ENCODE data around the gene PTPRM.

Gene PTPRM

GRCh38 chr18:8301427-8302172 lies 734.5 kb downstream of the PTPRM start:
- H3K36me3 ChIP-seq (ENCODE audit: control insufficient read depth, insufficient read depth, low read length), result no peaks in the 10 kb centered on the region
- no peak overlapping the region for H3K27ac ChIP-seq (ENCODE audit: low read depth, low read length, severe bottlenecking)
- H3K9me3 ChIP-seq (ENCODE audit: control insufficient read depth, low read length), result no peaks in the 10 kb centered on the region
- WGBS, 2 experiments (ENCODE audit: insufficient coverage in 2 of 2), result 89 to 93% methylated on average over 5 to 8 of the region's 10 CpGs
- no peaks in the 10 kb centered on the region for H3K4me1 ChIP-seq (ENCODE audit: control insufficient read depth, insufficient read depth, low read length, poor library complexity, severe bottlenecking)
- H3K4me3 ChIP-seq (ENCODE audit: extremely low read depth, insufficient read depth, low read length, poor library complexity, severe bottlenecking), result no peak overlapping the region

GRCh38 chr18:8303151-8303755 lies 736.1 kb downstream of the PTPRM start:
- no peaks in the 10 kb centered on the region for H3K36me3 ChIP-seq (ENCODE audit: control insufficient read depth, insufficient read depth, low read length)
- no peaks in the 10 kb centered on the region for H3K4me1 ChIP-seq (ENCODE audit: control insufficient read depth, insufficient read depth, low read length, poor library complexity, severe bottlenecking)
- H3K4me3 ChIP-seq (ENCODE audit: extremely low read depth, insufficient read depth, low read length, poor library complexity, severe bottlenecking), result no peak overlapping the region
- WGBS, 2 experiments (ENCODE audit: insufficient coverage in 2 of 2), result 88 to 98% methylated on average over 6 of the region's 7 CpGs
- no peaks in the 10 kb centered on the region for H3K9me3 ChIP-seq (ENCODE audit: control insufficient read depth, low read length)
- H3K27ac ChIP-seq (ENCODE audit: low read depth, low read length, severe bottlenecking), result no peak overlapping the region

GRCh38 chr18:8307960-8308359 lies 740.8 kb downstream of the PTPRM start:
- Histone ChIP-seq H3K4me1 (ENCODE audit: control insufficient read depth, insufficient read depth, low read length, poor library complexity, severe bottlenecking) (no peaks in the 10 kb centered on the region), H3K9me3 (ENCODE audit: control insufficient read depth, low read length) (no peaks in the 10 kb centered on the region), H3K4me3 (ENCODE audit: extremely low read depth, insufficient read depth, low read length, poor library complexity, severe bottlenecking) (no peak overlapping the region), H3K36me3 (ENCODE audit: control insufficient read depth, insufficient read depth, low read length) (no peaks in the 10 kb centered on the region), H3K27ac (ENCODE audit: low read depth, low read length, severe bottlenecking) (no peak overlapping the region)

- no peaks in the 10 kb centered on the region for H3K4me1 ChIP-seq (ENCODE audit: control insufficient read depth, insufficient read depth, low read length, poor library complexity, severe bottlenecking)
- 60% methylated on average over 1 of the region's 2 CpGs; no CpG with 5 or more reads in 1 of the 2 experiments for WGBS, 2 experiments (ENCODE audit: insufficient coverage in 2 of 2)
Measured at GRCh38 chr18:8313043-8313442, 745.9 kb downstream of the PTPRM start.

GRCh38 chr18:8314124-8314523 lies 747.0 kb downstream of the PTPRM start:
- H3K36me3 ChIP-seq (ENCODE audit: control insufficient read depth, insufficient read depth, low read length), result no peaks in the 10 kb centered on the region
- H3K9me3 ChIP-seq (ENCODE audit: control insufficient read depth, low read length), result no peaks in the 10 kb centered on the region
- WGBS, 2 experiments (ENCODE audit: insufficient coverage in 2 of 2), result 83 to 100% methylated on average over 2 of the region's 2 CpGs
- H3K4me3 ChIP-seq (ENCODE audit: extremely low read depth, insufficient read depth, low read length, poor library complexity, severe bottlenecking), result no peak overlapping the region
- no peaks in the 10 kb centered on the region for H3K4me1 ChIP-seq (ENCODE audit: control insufficient read depth, insufficient read depth, low read length, poor library complexity, severe bottlenecking)
- no peak overlapping the region for H3K27ac ChIP-seq (ENCODE audit: low read depth, low read length, severe bottlenecking)

More at GRCh38 chr18:8313043-8313442, 745.9 kb downstream of the PTPRM start:
- Histone ChIP-seq H3K27ac (ENCODE audit: low read depth, low read length, severe bottlenecking) (no peak overlapping the region), H3K4me3 (ENCODE audit: extremely low read depth, insufficient read depth, low read length, poor library complexity, severe bottlenecking) (no peak overlapping the region), H3K36me3 (ENCODE audit: control insufficient read depth, insufficient read depth, low read length) (no peaks in the 10 kb centered on the region), H3K9me3 (ENCODE audit: control insufficient read depth, low read length) (no peaks in the 10 kb centered on the region)

- WGBS, 2 experiments (ENCODE audit: insufficient coverage in 2 of 2), result 92 to 100% methylated on average over 4 to 5 of the region's 6 CpGs
- Histone ChIP-seq H3K4me3 (ENCODE audit: extremely low read depth, insufficient read depth, low read length, poor library complexity, severe bottlenecking) (no peak overlapping the region), H3K27ac (ENCODE audit: low read depth, low read length, severe bottlenecking) (no peak overlapping the region), H3K36me3 (ENCODE audit: control insufficient read depth, insufficient read depth, low read length) (no peaks in the 10 kb centered on the region), H3K4me1 (ENCODE audit: control insufficient read depth, insufficient read depth, low read length, poor library complexity, severe bottlenecking) (peaks cover 8% of the 10 kb centered on the region), H3K9me3 (ENCODE audit: control insufficient read depth, low read length) (no peaks in the 10 kb centered on the region)
Measured at GRCh38 chr18:8319798-8320489, 752.8 kb downstream of the PTPRM start.

- no peak overlapping the region for H3K27ac ChIP-seq (ENCODE audit: low read depth, low read length, severe bottlenecking)
- WGBS, 2 experiments (ENCODE audit: insufficient coverage in 2 of 2), result 82 to 87% methylated on average over 2 of the region's 2 CpGs
- peaks cover 8% of the 10 kb centered on the region for H3K4me1 ChIP-seq (ENCODE audit: control insufficient read depth, insufficient read depth, low read length, poor library complexity, severe bottlenecking)
- no peaks in the 10 kb centered on the region for H3K36me3 ChIP-seq (ENCODE audit: control insufficient read depth, insufficient read depth, low read length)
- no peak overlapping the region for H3K4me3 ChIP-seq (ENCODE audit: extremely low read depth, insufficient read depth, low read length, poor library complexity, severe bottlenecking)
- H3K9me3 ChIP-seq (ENCODE audit: control insufficient read depth, low read length), result no peaks in the 10 kb centered on the region
Measured at GRCh38 chr18:8322486-8322885, 755.4 kb downstream of the PTPRM start.

GRCh38 chr18:8324343-8325065 lies 757.4 kb downstream of the PTPRM start:
- H3K27ac ChIP-seq (ENCODE audit: low read depth, low read length, severe bottlenecking), result no peak overlapping the region
- H3K9me3 ChIP-seq (ENCODE audit: control insufficient read depth, low read length), result no peaks in the 10 kb centered on the region
- no peak overlapping the region for H3K4me3 ChIP-seq (ENCODE audit: extremely low read depth, insufficient read depth, low read length, poor library complexity, severe bottlenecking)
- no peaks in the 10 kb centered on the region for H3K36me3 ChIP-seq (ENCODE audit: control insufficient read depth, insufficient read depth, low read length)
- peaks cover 8% of the 10 kb centered on the region for H3K4me1 ChIP-seq (ENCODE audit: control insufficient read depth, insufficient read depth, low read length, poor library complexity, severe bottlenecking)
- WGBS, 2 experiments (ENCODE audit: insufficient coverage in 2 of 2), result 100% methylated on average over 2 of the region's 3 CpGs

- Histone ChIP-seq H3K4me1 (ENCODE audit: control insufficient read depth, insufficient read depth, low read length, poor library complexity, severe bottlenecking) (no peaks in the 10 kb centered on the region), H3K4me3 (ENCODE audit: extremely low read depth, insufficient read depth, low read length, poor library complexity, severe bottlenecking) (no peak overlapping the region), H3K9me3 (ENCODE audit: control insufficient read depth, low read length) (no peaks in the 10 kb centered on the region), H3K27ac (ENCODE audit: low read depth, low read length, severe bottlenecking) (no peak overlapping the region), H3K36me3 (ENCODE audit: control insufficient read depth, insufficient read depth, low read length) (no peaks in the 10 kb centered on the region)
- WGBS, 2 experiments (ENCODE audit: insufficient coverage in 2 of 2), result 100% methylated on average over 1 of the region's 1 CpG
Measured at GRCh38 chr18:8326763-8327394, 759.8 kb downstream of the PTPRM start.

GRCh38 chr18:8328126-8328525 lies 761.0 kb downstream of the PTPRM start:
- no peak overlapping the region for H3K4me3 ChIP-seq (ENCODE audit: extremely low read depth, insufficient read depth, low read length, poor library complexity, severe bottlenecking)
- no peaks in the 10 kb centered on the region for H3K9me3 ChIP-seq (ENCODE audit: control insufficient read depth, low read length)
- 100% methylated on average over 1 of the region's 2 CpGs; no CpG with 5 or more reads in 1 of the 2 experiments for WGBS, 2 experiments (ENCODE audit: insufficient coverage in 2 of 2)
- no peaks in the 10 kb centered on the region for H3K4me1 ChIP-seq (ENCODE audit: control insufficient read depth, insufficient read depth, low read length, poor library complexity, severe bottlenecking)
- H3K36me3 ChIP-seq (ENCODE audit: control insufficient read depth, insufficient read depth, low read length), result no peaks in the 10 kb centered on the region
- H3K27ac ChIP-seq (ENCODE audit: low read depth, low read length, severe bottlenecking), result no peak overlapping the region

Measured in mesodermal cell (in vitro differentiated cells).